Measurements from ENCODE around the gene GPC3. TPM values are rescaled to one million over a fixed set of nuclear protein-coding genes. Genes with fewer than 3 reads are reported as not detected.

Gene GPC3
- polyA plus RNA-seq, 3 donors = not detected

GRCh38 chrX:133575501-133576136 is 409.8 kb downstream of the GPC3 start:
- peaks cover 0 to 14% (median 11%) of the 10 kb centered on the region in 7 donors for H3K9me3 Mint-ChIP-seq
- no peak for TF ChIP-seq CTCF (IDR thresholded peaks at IDR 0.05)
- H3K9ac ChIP-seq (ENCODE audit: insufficient read depth, low read length, poor library complexity, severe bottlenecking) = no peak overlapping the region
- intact Hi-C loops (cut with micrococcal nuclease) = no loop called here
- peaks cover 5 to 6% (median 5%) of the 10 kb centered on the region in 3 donors for H3K27me3 Mint-ChIP-seq (ENCODE audit: low read depth in 3 of 3)
- H4K20me1 ChIP-seq (ENCODE audit: insufficient read depth, low read length) = no peaks in the 10 kb centered on the region
- peaks cover 0 to 4% of the 10 kb centered on the region in 2 donors for H3K9me3 ChIP-seq (replicated peaks in 1 of 2; ENCODE audit: control insufficient read depth in 1 of 2, insufficient read depth in 1 of 2, low read length in 2 of 2)
- no peaks in the 10 kb centered on the region for H3K36me3 Mint-ChIP-seq
- WGBS (ENCODE audit: insufficient coverage) = no CpG with 5 or more reads among the region's 5 CpGs
- H3K27ac Mint-ChIP-seq = no peak overlapping the region
- H3K4me2 ChIP-seq (replicated peaks; ENCODE audit: extremely low read depth, low read length, poor library complexity, severe bottlenecking) = no peak overlapping the region
- H3K27ac ChIP-seq (ENCODE audit: low read depth in 1 of 2, low read length in 2 of 2) = no peak overlapping the region
- H3K4me3 Mint-ChIP-seq = no peak overlapping the region
- H3K4me3 ChIP-seq (replicated peaks in 1 of 3; ENCODE audit: low read depth in 2 of 3, low read length in 3 of 3) = no peak overlapping the region
- no peak for DNase-seq
- H3K4me1 Mint-ChIP-seq = peaks cover 2% of the 10 kb centered on the region
- H3K27me3 ChIP-seq (ENCODE audit: control insufficient read depth in 2 of 2, insufficient read depth in 2 of 2, low read length in 2 of 2) = peaks cover 0 to 2% of the 10 kb centered on the region in 2 donors
- no peaks in the 10 kb centered on the region for H3K79me2 ChIP-seq (ENCODE audit: insufficient read depth, low read length)
- no peak overlapping the region for H2AFZ ChIP-seq (ENCODE audit: insufficient read depth, low read depth, low read length, poor library complexity, severe bottlenecking)
- H3K36me3 ChIP-seq (replicated peaks in 1 of 2; ENCODE audit: control insufficient read depth in 1 of 2, insufficient read depth in 2 of 2, low read length in 2 of 2) = no peaks in the 10 kb centered on the region
- no peaks in the 10 kb centered on the region for H3K4me1 ChIP-seq (ENCODE audit: control insufficient read depth in 1 of 2, insufficient read depth in 2 of 2, low read length in 2 of 2)

- H3K9me3 ChIP-seq (replicated peaks in 1 of 2; ENCODE audit: control insufficient read depth in 1 of 2, insufficient read depth in 1 of 2, low read length in 2 of 2) = peaks cover 0 to 4% of the 10 kb centered on the region in 2 donors
- TF ChIP-seq CTCF (IDR thresholded peaks at IDR 0.05) = no peak
- Mint-ChIP-seq H3K36me3 (no peaks in the 10 kb centered on the region), H3K27me3 (ENCODE audit: low read depth in 3 of 3) (peaks cover 4 to 5% (median 5%) of the 10 kb centered on the region in 3 donors), H3K27ac (no peak overlapping the region), H3K9me3 (peaks cover 0 to 16% (median 11%) of the 10 kb centered on the region in 7 donors), H3K4me1 (no peaks in the 10 kb centered on the region), H3K4me3 (no peak overlapping the region)
- no peaks in the 10 kb centered on the region for H3K36me3 ChIP-seq (replicated peaks in 1 of 2; ENCODE audit: control insufficient read depth in 1 of 2, insufficient read depth in 2 of 2, low read length in 2 of 2)
- no peak overlapping the region for H2AFZ ChIP-seq (ENCODE audit: insufficient read depth, low read depth, low read length, poor library complexity, severe bottlenecking)
- no peak for DNase-seq
- intact Hi-C loops (cut with micrococcal nuclease) = no loop called here
- no peak overlapping the region for H3K9ac ChIP-seq (ENCODE audit: insufficient read depth, low read length, poor library complexity, severe bottlenecking)
- no peaks in the 10 kb centered on the region for H4K20me1 ChIP-seq (ENCODE audit: insufficient read depth, low read length)
- H3K27me3 ChIP-seq (ENCODE audit: control insufficient read depth in 2 of 2, insufficient read depth in 2 of 2, low read length in 2 of 2) = peaks cover 0 to 2% of the 10 kb centered on the region in 2 donors
- no peak overlapping the region for H3K4me3 ChIP-seq (replicated peaks in 1 of 3; ENCODE audit: low read depth in 2 of 3, low read length in 3 of 3)
- no peaks in the 10 kb centered on the region for H3K79me2 ChIP-seq (ENCODE audit: insufficient read depth, low read length)
- WGBS (ENCODE audit: insufficient coverage) = no CpG with 5 or more reads among the region's 2 CpGs
- H3K27ac ChIP-seq (ENCODE audit: low read depth in 1 of 2, low read length in 2 of 2) = no peak overlapping the region
- no peak overlapping the region for H3K4me2 ChIP-seq (replicated peaks; ENCODE audit: extremely low read depth, low read length, poor library complexity, severe bottlenecking)
- no peaks in the 10 kb centered on the region for H3K4me1 ChIP-seq (ENCODE audit: control insufficient read depth in 1 of 2, insufficient read depth in 2 of 2, low read length in 2 of 2)
Measured at GRCh38 chrX:133574716-133575115, 410.7 kb downstream of the GPC3 start.
